ENCODE data around the gene CDHR4. TPM values are rescaled to one million over a fixed set of nuclear protein-coding genes. Genes with fewer than 3 reads are reported as not detected.
A peak's percentile ranks its signal among the peaks of the same experiment; 100 is the strongest.

CDHR4 gene
- polyA plus RNA-seq, 3 donors = not detected

- Mint-ChIP-seq H3K36me3 (peaks cover 52 to 58% of the 10 kb centered on the region in 2 donors), H3K9me3 (peaks cover 0 to 3% (median 0%) of the 10 kb centered on the region in 7 donors), H3K4me1 (peaks cover 72% of the 10 kb centered on the region), H3K27me3 (ENCODE audit: low read depth in 3 of 3) (peaks cover 4 to 9% (median 6%) of the 10 kb centered on the region in 3 donors), H3K27ac (peak overlapping the region in 2 of 7 donors; percentile 65 to 70), H3K4me3 (no peak overlapping the region)
- Histone ChIP-seq H3K9me3 (replicated peaks in 1 of 2; ENCODE audit: control insufficient read depth in 1 of 2, insufficient read depth in 1 of 2, low read length in 2 of 2) (no peaks in the 10 kb centered on the region), H3K4me1 (ENCODE audit: control insufficient read depth in 1 of 2, insufficient read depth in 2 of 2, low read length in 2 of 2) (peaks cover 52 to 64% of the 10 kb centered on the region in 2 donors), H2AFZ (ENCODE audit: insufficient read depth, low read depth, low read length, poor library complexity, severe bottlenecking) (no peak overlapping the region), H3K27me3 (ENCODE audit: control insufficient read depth in 2 of 2, insufficient read depth in 2 of 2, low read length in 2 of 2) (no peaks in the 10 kb centered on the region), H3K4me3 (replicated peaks in 1 of 3; ENCODE audit: low read depth in 2 of 3, low read length in 3 of 3) (no peak overlapping the region), H4K20me1 (ENCODE audit: insufficient read depth, low read length) (peaks cover 8% of the 10 kb centered on the region), H3K36me3 (replicated peaks in 1 of 2; ENCODE audit: control insufficient read depth in 1 of 2, insufficient read depth in 2 of 2, low read length in 2 of 2) (peaks cover 41 to 54% of the 10 kb centered on the region in 2 donors), H3K9ac (ENCODE audit: insufficient read depth, low read length, poor library complexity, severe bottlenecking) (no peak overlapping the region), H3K4me2 (replicated peaks; ENCODE audit: extremely low read depth, low read length, poor library complexity, severe bottlenecking) (no peak overlapping the region), H3K27ac (ENCODE audit: low read depth in 1 of 2, low read length in 2 of 2) (peak overlapping the region in 1 of 2 donors; percentile 10), H3K79me2 (ENCODE audit: insufficient read depth, low read length) (peaks cover 31% of the 10 kb centered on the region)
- intact Hi-C loops (cut with micrococcal nuclease) = no loop called here
- WGBS (ENCODE audit: insufficient coverage) = 55% methylated on average over 8 of the region's 13 CpGs
- TF ChIP-seq, protein P1, sequence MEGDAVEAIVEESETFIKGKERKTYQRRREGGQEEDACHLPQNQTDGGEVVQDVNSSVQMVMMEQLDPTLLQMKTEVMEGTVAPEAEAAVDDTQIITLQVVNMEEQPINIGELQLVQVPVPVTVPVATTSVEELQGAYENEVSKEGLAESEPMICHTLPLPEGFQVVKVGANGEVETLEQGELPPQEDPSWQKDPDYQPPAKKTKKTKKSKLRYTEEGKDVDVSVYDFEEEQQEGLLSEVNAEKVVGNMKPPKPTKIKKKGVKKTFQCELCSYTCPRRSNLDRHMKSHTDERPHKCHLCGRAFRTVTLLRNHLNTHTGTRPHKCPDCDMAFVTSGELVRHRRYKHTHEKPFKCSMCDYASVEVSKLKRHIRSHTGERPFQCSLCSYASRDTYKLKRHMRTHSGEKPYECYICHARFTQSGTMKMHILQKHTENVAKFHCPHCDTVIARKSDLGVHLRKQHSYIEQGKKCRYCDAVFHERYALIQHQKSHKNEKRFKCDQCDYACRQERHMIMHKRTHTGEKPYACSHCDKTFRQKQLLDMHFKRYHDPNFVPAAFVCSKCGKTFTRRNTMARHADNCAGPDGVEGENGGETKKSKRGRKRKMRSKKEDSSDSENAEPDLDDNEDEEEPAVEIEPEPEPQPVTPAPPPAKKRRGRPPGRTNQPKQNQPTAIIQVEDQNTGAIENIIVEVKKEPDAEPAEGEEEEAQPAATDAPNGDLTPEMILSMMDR (IDR thresholded peaks at IDR 0.05) = no peak
- DNase-seq = no peak
These were observed 7.9 kb upstream of the CDHR4 start for GRCh38 chr3:49807431-49808114.

DNA sequence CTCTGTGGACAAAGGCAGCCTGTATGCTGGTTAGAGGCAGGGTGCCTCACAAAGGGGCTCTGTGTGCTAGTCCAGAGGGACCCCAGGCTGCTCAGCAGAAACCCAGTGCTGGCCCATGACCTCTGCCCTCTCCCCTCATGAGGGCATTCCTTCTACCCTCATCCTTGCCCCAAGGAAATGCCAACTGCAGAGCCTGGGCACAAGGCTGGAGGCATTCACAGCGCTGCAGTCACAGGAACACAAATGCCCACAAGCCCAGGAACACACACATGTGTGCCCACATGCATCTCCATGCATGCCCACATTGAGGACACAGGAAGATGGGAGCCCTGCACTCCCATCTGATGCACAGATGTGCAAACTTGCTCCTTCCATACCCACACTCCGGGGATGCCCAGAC, 7.2 kb upstream of the CDHR4 start:
- Histone ChIP-seq H3K4me2 (replicated peaks; ENCODE audit: extremely low read depth, low read length, poor library complexity, severe bottlenecking) (peak overlapping the region; percentile 0), H3K79me2 (ENCODE audit: insufficient read depth, low read length) (peaks cover 24% of the 10 kb centered on the region), H2AFZ (ENCODE audit: insufficient read depth, low read depth, low read length, poor library complexity, severe bottlenecking) (no peak overlapping the region), H3K9ac (ENCODE audit: insufficient read depth, low read length, poor library complexity, severe bottlenecking) (peak overlapping the region; percentile 9), H3K4me1 (ENCODE audit: control insufficient read depth in 1 of 2, insufficient read depth in 2 of 2, low read length in 2 of 2) (peaks cover 47 to 64% of the 10 kb centered on the region in 2 donors), H3K9me3 (replicated peaks in 1 of 2; ENCODE audit: control insufficient read depth in 1 of 2, insufficient read depth in 1 of 2, low read length in 2 of 2) (no peaks in the 10 kb centered on the region), H3K27ac (ENCODE audit: low read depth in 1 of 2, low read length in 2 of 2) (peak overlapping the region in 1 of 2 donors; percentile 33), H4K20me1 (ENCODE audit: insufficient read depth, low read length) (peaks cover 8% of the 10 kb centered on the region), H3K36me3 (replicated peaks in 1 of 2; ENCODE audit: control insufficient read depth in 1 of 2, insufficient read depth in 2 of 2, low read length in 2 of 2) (peaks cover 34 to 47% of the 10 kb centered on the region in 2 donors), H3K4me3 (replicated peaks in 1 of 3; ENCODE audit: low read depth in 2 of 3, low read length in 3 of 3) (no peak overlapping the region), H3K27me3 (ENCODE audit: control insufficient read depth in 2 of 2, insufficient read depth in 2 of 2, low read length in 2 of 2) (peaks cover 0 to 1% of the 10 kb centered on the region in 2 donors)
- no peak overlapping the region for H3K4me3 Mint-ChIP-seq
- H3K27ac Mint-ChIP-seq = peak overlapping the region in 1 of 7 donors; percentile 33
- H3K36me3 Mint-ChIP-seq = peaks cover 47 to 52% of the 10 kb centered on the region in 2 donors
- H3K27me3 Mint-ChIP-seq (ENCODE audit: low read depth in 3 of 3) = peaks cover 9 to 16% (median 13%) of the 10 kb centered on the region in 3 donors
- peaks cover 73% of the 10 kb centered on the region for H3K4me1 Mint-ChIP-seq
- H3K9me3 Mint-ChIP-seq = peaks cover 0 to 3% (median 0%) of the 10 kb centered on the region in 7 donors
- TF ChIP-seq, protein P1 (IDR thresholded peaks at IDR 0.05) = no peak
- 21% methylated on average over 2 of the region's 2 CpGs for WGBS (ENCODE audit: insufficient coverage)
- no peak for DNase-seq
- intact Hi-C loops (cut with micrococcal nuclease) = no loop called here

Measured in CD14-positive monocyte (primary cell).